Fibroblast of skin of left quadriceps (primary cell): ENCODE results near the gene FNDC10.
"Not testable (repeated sequence)": the region's sequence is repeated elsewhere in the genome, so short reads cannot be mapped to it uniquely, and the experiment has no call there.

ENCODE experiments used
- DNase-seq, 2 experiments: peaks; one replicate each; pipeline ENCODE4 v3.0.0-alpha.2; 2013; ENCODE audit warnings: low read depth in 2 of 2

Gene FNDC10

DNA sequence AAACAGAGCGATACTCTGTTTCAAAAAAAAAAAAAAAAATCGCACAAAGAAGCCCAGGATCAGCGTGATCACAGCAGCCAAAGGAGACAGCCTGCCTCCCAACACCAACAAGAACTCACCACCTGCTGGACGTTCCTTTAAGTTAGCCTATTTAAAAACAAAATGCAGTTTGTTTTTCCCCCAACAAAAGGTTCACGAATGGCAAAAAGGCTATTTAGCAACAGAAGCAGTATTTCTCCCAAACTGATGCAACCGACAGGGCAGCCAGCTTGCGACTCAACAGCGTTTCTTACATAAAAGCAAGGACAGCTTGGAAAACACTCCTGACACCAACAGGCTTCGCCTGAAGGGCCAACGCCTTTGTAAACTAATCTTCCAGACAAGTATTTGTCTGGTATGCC is 32.0 kb downstream of the FNDC10 start:
- DNase-seq = no peak

DNA sequence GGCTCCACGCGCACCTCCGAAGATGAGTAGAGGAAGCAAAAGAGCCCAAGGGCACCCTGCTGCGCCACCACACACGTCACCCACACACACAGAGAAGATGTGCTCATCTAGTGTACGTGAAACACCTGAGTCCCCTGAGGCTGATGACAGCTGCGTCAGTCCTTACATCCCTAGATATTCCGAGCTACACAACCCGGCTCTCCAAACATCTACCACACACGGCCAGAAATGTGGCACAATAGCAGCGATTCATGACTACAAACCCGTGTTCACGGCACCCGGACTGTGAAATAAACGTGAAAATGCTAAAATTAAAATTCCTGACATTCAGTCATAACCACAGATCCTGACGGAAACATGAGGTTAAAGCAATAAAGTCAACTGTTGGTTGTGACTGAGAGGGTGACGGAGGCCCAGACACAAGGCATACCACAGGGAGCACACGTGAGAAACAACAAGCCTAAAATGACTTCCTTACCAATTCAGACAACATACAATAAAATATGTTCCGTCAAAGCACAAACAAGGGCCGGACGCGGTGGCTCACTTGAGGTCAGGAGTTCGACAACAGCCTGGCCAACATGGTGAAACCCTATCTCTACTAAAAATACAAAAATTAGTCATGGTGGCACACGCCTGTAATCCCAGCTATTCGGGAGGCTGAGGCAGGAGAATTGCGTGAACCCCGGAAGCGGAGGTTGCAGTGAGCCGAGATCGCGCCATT is 32.6 kb downstream of the FNDC10 start:
- DNase-seq = no peak

DNA sequence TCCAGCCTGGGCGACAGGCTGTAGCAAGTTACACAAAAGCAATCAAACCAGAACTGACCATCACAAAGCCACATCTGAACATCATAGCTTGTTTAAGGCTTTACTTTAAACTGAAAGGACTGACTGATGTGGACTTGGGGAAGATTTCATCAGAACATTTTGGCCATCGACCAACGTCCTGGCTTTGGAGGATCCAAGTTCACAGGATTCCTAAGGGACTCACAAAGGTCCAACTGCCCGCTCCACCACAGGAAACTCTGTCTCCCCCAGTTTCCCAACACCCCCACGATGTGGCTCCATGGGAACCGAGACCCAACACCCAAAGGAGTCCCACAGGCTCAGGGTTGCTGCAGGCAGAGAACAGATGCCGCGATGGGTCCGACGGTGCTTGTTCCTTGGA is 34.6 kb downstream of the FNDC10 start:
- no peak for DNase-seq

DNA sequence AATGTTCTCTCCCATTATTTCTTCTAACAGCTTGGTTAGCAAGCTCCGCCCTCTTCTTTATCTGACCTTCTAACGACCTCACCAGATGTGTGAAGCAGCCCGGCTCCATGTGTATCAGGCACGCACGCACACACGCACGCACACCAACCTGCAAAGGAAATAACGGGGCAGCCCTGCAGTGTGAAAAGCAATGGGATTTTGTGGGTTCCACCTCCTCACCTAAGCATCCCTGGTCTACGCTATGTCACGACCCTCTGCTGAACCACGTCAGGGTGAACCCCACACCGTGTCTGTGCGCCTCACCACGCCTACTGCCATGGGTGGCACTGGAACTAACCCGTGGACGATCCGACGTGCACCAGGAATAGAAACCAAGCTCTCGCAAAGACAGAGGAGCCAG is 35.7 kb downstream of the FNDC10 start:
- DNase-seq = no peak

DNA sequence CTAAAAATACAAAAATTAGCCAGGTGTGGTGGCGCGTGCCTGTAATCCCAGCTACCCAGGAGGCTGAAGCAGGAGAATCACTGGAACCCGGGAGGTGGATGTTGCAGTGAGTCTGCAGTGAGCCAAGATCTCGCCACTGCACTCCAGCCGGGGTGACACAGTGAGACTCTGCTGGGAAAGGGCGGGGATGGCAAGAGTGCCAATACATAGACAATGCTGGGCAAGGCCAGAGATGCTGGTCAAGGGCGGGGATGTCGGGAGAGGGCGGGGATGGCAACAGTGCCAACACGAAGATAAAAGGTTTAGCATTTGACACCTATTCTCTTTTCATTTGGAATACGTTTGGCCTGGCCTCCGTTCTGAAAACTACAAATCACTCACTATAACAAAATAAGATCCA is 36.2 kb downstream of the FNDC10 start:
- DNase-seq = no peak

DNA sequence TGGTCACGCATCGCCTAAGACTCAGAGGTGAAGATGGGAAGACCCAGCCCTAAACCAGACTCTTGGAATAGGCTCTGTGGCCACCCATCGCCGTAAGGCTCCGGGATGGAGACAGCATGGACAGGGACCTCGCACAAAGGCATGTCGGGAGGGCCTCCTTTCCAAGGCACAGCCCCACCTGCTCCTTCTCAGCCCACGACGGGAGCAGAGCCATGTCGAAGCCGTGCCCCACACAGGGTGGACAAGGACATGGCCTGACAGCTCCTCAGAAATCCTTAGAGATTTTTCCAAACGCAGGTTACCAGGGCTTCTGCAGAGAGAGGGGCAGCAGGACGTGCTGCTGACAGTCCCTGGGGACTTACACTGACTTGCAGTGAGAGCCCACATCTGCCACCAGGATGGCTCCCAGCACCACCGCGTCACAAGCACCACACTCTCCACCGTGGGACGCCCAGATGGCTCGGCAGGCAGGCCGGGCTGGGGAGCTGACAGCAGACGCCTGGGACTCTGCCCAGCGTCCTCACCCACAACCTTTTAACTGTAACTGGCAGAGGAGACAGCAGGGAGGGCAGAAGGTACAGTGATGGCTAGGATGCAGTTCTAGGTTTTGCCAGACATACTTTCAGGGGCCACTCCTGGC is 37.3 kb downstream of the FNDC10 start:
- no peak for DNase-seq

DNA sequence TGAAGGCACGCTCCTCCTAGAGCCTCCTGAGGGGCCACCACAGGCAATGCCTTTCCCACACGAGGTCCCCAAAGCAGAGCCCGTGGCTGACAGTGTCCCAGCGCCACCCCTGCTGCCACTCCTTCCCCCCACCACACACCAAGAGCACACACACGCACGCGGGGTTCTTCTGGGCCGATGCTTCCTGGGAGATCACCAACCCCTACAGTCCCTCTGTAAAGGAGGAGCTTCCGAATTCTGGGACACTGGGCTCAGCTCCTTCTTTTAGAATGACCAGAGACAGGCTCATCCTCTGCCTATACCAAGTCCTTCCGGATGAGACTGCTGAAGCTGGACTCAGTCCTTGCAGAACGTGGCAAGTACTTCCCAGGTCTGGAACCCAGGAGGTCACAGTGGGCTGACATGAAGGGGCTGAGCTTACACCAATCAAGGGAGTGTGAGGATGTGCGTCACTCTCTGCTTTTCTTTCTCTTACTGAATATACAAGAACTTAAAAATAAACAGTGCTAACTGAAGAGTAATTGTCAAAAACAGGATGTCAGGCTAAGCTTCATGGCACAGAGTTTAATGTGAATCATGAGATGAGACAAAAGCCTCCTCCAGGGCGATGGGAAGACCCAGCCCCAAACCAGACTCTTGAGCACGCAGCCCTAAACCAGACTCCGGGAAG is 38.0 kb downstream of the FNDC10 start:
- no peak for DNase-seq

DNA sequence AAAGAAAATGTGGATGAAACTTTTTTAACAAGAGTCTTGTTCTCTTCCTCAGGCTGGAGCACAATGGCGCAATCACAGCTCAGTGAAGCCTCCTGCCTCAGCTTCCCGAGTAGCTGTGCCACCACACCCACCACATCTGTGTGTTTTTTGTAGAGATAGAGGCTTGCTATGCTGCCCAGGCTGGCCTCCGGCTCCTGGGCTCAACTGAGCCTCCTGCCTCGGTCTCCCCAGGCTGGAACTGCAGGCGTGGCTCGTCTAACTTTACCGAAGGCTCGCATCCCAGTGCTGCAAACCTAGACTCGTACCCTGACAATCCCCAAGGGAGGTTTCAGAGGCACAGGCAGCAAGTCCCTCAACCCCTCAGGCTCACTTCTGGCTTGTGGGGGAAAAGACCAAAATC is 39.8 kb downstream of the FNDC10 start:
- no peak for DNase-seq

DNA sequence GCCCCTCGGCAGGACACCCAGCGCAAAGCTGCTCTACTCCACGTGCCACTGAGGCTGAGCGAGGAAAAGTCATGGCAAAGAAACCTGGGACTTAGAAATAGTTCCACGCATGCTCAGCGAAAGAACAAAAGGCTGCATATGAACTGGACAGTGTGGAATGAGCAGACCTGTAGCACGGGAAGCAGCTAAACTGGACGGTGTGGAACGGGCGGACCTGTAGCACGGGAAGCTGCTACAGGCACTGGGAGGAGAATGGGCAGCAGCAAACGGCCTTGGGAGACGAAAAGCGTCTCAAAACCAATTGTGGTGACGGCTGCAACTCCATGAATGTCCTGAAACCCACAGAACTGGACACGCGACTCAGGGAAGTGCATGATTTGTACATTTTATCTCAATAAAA is 40.9 kb downstream of the FNDC10 start:
- no peak for DNase-seq

DNA sequence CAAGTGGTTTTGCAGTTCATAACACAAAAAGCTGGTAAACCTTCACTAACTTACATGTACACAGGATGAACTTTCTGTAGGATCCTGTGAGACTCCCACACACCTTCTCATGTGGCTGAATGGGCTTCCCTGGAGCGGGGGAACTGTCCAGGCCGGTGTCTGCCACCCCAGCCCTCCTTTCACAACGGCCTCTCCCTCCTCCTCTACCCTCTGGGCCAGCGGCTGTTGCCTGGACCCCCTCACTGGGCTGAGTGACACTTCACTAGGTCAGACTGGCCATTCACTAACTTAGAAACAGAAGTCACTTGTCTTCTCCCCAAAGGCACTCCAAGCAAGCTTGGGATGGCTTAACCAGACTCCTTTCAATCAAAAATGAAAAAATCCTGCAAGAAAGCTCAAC is 41.3 kb downstream of the FNDC10 start:
- no peak for DNase-seq

DNA sequence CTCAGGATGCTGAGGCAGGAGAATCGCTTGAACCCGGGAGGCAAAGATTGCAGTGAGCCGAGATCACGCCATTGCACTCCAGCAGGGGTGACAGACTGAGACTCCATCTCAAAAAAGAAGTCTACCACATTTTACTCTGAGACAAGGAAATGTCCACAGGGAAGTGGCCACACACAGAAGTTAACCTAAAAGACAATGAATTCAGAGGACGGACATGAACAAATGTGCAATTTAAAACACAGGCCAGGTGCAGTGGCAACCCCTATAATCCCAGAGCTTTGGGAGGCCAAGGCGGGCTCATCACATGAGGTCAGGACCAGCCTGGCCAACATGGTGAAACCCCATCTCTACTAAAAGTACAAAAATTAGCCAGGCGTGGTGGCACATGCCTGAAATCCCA is 42.2 kb downstream of the FNDC10 start:
- not testable (repeated sequence) for DNase-seq

DNA sequence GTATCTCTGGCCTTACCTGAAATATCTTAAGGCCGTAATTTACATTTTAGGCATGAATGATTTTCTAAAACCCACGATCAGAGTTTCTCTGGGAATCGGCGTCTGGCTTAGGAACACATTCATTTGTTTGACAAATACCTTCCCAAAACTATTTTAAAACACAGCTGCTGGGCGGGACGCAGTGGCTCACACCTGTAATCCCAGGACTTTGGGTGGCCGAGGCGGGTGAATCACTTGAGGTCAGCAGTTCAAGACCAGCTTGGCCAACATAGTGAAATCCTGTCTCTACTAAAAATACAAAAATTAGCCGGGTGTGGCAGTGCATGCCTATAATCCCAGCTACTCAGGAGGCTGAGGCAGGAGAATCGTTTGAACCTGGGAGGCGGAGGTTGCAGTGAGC is 43.0 kb downstream of the FNDC10 start:
- DNase-seq = not testable (repeated sequence)

DNA sequence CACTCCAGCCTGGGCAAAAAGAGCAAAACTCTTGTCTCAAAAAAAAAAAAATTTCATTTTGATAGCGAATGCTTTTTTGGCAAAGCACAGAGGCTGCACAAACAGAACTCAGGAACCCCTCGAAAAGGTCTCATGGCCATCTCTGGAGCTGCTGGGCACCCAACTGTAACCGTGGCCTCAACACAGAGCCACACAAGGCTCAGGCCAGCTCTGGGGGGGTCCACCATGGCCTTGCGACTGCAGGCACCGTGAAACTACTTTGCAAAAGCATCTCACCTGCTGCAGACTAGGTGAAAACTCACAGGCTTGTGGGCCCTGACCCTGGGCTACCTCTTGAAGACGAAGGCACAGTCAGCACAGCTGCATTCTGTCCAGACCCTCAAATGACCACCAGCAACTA is 43.4 kb downstream of the FNDC10 start:
- DNase-seq = no peak

DNA sequence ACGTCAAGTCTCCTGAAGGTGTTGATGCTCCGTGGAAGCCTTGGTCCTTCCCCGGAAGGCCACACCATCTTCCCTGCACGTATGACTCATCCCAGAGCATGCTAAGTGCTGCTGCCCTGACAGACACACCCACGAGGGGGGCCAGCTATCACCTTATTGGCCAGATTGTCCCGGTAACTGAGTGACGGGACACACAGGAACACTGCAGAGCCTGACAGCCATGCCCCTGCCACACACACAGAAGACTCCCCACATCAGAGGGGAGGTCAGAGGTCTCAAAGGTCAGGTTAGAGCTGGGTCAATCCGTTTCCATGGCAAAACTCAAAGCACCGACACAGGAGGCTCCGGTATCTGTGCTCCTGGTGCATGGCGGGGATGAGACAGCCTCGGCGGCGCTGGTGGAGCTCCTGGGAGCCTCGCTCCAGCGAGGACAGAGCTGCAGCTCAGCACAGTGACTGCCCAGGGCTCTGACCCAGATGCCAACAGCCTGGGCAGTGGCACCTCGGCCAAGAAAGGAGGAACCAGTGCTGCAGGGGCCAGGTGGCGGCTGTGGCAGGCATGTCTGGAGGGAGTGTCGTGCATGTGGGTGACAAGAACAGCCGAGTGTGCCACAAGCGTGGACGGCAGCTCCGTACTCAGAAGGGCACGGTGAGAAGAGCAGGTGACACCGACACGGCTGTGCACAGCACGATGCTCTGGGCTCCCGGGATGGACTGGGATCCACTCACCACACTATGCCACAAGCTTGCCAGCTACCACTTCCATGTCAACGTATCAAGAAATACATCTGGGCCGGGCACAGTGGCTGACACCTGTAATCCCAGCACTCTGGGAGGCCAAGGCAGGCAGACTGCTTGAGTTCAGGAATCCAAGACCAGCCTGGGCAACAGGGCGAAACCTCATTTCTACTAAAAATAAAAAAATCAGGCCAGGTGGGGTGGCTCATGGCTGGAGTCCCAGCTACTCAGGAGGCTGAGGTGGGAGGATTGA is 44.7 kb downstream of the FNDC10 start:
- peak; percentile 25 to 28 for DNase-seq

DNA sequence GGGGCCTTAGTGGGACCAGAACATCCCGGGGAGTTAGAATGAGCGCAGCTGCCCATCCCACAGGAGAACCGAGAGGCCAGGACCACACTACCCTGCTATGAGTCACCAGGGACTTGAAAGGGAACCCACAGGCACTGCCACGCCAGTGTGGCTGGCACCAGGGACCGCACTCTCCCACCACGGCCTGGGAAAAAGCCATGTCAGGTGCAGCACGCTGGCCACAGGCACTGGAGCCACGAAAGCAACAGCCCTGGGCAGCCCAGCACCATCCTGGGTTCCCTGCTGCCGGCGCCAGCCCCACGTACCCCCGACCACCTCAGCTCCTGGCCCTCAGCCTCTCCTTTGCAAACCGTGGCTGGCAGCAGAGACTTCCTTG is 45.4 kb downstream of the FNDC10 start:
- DNase-seq = no peak

DNA sequence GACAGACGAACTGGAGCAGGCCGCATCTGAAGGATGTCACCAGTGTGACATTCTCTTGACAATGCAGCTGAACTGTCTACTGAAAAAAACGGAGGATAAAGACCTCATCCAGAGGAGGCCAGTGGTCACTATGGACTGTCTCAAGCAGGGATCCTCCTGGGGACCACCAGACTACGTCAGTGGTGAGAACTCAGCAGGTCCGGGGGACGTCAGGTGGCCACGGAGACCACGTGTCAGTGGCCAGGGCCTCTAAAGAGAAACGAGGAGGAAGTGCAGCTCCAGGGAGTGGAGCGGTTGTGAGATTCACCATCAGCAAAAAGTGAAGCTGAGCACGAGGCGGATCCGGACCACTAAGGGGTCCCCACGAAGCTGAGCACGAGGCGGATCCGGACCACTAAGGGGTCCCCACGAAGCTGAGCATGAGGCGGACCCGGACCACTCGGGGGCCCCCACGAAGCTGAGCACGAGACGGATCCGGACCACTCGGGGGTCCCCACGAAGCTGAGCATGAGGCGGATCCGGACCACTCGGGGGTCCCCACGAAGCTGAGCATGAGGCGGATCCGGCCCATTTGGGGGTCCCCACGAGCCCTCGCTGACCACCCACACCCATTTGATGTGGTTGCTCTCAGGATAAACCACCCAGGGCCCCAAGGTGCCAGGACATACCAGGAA is 46.0 kb downstream of the FNDC10 start:
- DNase-seq = no peak

DNA sequence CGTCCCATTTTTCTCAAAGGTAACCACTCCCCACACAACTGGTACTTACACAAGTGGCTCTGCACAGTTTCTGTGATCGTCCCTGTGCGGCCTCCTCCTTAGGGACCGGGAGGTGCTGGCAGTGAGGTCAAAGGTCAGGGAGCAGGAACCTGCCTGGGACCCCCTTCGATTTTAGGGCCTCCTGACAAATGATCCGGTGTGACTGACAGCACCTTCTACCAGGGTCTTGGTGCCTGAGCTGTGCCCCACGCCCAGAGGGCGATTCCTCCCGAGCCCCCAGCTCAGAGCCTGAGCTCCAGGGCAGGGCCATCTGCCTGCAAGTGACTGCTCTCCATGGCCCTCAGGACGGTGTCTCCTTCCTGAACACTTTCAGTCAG is 47.7 kb downstream of the FNDC10 start:
- no peak for DNase-seq

DNA sequence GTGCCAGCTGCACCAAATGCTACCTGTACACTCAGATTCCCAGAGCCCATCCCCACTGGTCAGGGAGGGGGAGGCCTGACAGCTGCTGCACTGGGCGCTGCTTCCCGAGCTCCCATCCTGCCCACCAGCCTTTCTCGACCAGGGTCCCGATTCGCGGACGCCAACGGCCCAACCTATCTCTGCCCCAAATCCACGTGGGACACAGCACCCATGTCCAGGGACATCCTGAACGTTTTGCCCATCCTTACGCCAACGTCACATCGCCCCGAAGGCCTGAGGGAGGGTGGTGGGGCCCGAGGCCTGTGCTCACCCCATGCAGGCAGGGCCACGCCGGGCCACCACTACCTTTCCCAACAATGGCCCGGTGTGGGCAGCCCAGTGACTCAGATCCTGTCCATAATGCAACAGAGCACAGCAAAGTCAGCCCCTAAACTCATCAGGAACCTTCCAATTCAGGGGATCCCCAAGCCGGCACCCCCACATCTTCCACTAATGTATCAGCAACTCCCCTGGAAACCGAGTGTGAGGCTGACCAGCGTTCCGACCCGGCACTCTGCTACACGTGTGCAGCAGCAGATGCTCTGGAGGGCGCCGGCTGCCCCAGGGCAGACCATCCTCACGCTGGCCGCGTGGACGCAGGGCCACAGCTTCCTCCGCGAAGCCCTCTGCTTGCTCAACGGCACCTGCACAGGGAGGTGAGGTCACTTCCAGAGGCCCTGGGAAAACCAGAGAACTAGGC is 48.2 kb downstream of the FNDC10 start:
- no peak for DNase-seq

DNA sequence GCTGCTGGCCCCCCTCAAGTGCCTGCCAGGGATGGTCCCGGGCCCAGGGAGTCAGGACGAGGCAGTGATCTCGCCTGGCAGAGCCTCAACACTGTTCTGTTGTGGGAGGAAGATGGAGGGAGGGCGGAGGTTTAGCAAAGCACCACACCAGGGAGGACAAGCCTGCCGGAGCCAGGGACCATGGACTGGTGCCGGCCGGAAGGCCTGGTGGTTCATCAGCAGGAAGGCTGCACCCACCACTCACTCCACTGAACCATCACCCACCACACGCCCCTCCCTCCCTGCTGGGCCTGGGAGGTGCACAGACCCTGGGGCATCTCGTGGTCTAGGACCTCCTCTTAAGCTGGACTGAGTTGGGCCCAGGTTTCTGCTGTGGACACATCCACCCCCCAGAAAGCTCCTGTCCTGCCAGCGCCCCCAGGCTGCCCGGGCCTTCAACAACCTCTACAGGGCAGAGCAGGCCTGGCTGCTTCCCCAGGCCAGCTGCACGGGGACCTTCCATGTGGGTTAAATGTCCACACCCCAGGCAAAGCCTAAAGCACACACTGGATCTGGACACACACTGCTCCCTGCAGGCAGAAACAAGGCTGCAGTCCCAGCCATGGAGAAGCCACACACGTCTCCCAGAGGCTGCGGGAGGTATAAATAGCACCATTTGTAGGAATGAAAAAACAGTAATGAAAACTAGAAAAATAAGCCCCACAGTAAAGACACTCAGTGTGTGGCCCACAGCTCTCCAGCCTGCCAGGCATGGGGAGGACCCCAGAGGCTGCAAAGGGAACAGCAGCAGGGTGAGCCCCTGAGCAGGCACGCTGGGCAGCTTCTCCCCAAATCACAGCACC is 49.1 kb downstream of the FNDC10 start:
- DNase-seq = peak in 1 of 2 experiments; percentile 21

DNA sequence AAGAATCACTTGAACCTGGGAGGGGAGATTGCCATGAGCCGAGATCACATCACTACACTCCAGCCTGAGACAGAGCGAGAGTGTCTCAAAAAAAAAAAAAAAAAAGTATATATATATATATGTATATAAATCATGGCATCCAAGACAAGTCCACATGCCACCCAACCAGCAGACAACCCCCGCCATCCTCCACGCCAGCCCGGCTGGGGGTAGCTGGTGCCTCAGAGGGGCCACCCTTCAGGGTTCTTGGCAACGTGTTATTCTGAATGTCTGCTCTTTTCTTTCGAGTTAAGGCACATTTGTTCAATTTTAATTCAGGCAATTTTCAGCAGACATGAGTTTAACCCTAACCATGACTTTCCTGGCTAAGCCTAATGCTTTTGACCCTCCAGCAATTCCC is 49.8 kb downstream of the FNDC10 start:
- DNase-seq = no peak
